ENCODE measurements around the gene KLHL3.

Gene KLHL3

GRCh38 chr5:137606401-137606800, 129.5 kb downstream of the KLHL3 start:
- DNase-seq: no peak

- peak; percentile 53 for DNase-seq
Measured at GRCh38 chr5:137605411-137605810, 130.5 kb downstream of the KLHL3 start.

GRCh38 chr5:137604348-137605095, 131.4 kb downstream of the KLHL3 start:
- DNase-seq: peak; percentile 8

GRCh38 chr5:137603891-137604290, 132.0 kb downstream of the KLHL3 start:
- DNase-seq: no peak

GRCh38 chr5:137603356-137603755, 132.5 kb downstream of the KLHL3 start:
- DNase-seq: no peak

DNA sequence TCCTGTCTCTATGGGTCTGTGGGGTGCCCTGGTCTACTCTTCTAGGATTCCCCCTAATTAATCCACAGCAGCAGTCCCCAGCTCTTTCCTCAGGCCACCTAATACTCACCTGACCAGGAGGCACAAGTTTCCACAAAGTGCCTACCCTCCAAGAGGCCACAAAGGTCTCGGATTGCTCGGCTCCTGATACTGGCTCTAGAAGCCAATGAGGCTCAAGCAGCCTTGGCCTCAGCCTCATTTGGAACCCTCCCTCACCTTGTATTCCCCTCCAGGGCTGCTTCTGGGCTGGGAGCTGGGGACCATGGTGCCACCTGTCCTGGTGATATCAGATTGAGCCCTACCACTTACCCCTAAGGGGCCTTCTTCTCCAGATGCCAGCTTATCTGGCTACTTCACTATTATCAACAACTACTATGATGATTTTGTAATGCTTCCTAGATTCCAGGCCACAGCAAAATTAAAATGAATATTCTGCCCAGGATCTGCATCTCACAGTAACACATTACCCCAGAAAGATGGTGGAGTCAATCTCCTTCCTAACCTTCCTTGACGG, 133.1 kb downstream of the KLHL3 start:
- DNase-seq: no peak

DNA sequence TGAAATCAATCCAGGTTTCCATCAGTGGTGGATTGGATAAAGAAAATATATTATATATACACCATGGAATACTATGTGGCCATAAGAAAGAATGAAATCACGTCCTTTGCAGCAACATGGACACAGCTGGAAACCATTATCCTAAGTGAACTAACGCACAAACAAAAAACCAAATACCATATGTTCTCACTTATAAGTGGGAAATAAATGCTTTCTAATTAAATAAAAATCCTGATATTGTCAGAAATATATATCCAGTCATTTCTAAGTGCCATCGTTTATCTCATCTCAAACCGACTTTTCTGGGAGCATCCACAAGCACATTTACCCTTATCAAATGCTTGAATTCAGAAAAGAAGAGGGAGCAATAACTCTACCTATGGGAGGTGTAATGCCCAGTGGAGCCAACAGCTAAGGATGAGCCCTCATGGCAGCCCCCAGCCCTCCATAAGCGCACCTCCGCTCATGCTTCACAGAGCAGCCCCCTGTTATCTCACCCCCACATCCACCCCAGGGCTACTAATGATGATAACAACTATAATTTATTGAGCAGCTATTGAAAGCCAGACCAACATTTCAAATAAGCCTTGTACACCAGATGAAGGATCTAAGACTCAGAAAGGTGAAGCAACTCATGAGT, 135.0 kb downstream of the KLHL3 start:
- no peak for DNase-seq

DNA sequence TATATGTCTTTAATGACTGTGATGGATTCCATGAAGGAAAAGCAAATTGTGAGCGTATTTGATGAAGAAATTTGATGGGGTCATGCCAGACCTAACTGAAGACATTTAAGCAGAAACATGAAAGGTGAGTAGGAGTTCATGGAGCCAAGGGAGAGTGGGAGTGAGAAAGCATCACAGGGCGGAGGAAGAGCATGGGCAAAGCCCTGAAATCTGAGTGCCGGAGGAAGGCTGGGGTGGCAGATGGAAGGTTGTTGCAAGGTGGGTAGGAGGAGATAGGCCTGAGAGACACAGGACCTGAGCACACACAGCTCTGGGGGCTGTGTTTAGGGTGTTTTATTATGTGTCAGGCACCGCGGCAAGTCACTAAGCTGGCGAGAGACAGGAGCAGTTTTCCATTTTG, 136.4 kb downstream of the KLHL3 start:
- DNase-seq: no peak

DNA sequence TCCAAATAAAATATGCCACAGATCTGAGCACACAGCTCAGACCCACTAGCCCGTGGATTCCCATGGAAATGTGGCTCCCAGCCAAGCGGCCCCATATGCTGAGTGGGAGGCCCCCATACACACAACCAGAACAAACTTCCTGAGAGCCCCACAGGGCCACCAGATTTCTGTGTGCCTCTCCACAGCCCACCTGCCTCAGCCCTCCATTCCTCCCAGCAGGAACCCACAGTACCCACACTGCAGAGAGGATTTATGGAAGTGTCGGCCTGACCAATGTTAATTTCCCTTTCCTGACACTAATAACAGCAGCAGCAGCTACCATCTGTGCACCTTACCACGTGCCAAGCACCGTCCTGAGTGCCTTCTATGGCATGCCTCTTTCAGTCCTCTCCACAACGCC, 137.5 kb downstream of the KLHL3 start:
- peak; percentile 45 for DNase-seq

- DNase-seq: no peak
Measured at GRCh38 chr5:137596941-137597340, 138.9 kb downstream of the KLHL3 start.

DNA sequence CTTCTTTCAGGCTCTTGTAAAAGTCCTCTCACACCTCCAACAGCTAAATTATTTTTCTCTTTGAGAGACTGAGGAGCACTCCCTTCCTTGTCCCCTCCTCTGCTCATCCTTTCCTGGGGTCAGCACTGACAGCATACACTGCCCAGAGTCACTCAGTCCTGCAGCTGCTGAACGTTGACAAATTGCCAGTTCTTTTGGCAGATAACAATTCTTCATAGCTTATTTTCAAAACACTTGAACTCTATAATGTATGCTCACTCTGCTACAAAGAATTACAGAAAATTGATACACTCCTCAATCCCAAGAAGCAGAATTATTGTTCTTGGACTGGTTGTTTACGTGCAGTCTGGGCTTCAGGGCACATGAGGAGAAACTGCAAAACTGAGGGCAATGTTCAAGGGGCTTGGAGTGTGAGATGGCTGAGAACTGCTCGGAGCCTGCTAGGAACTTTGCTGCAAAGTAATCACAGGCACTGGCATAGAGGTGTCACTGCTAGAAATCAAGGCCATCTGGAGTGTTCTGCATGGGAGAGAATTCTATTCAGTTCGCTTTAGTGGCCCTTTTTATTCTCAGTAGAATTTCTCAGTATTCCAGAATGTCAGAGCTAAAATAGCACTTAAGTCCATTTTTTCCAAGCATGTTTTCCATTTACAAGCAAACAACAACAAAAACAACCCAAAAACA, 140.4 kb downstream of the KLHL3 start:
- DNase-seq: peak; percentile 29

GRCh38 chr5:137594717-137595116, 141.2 kb downstream of the KLHL3 start:
- DNase-seq: no peak

DNA sequence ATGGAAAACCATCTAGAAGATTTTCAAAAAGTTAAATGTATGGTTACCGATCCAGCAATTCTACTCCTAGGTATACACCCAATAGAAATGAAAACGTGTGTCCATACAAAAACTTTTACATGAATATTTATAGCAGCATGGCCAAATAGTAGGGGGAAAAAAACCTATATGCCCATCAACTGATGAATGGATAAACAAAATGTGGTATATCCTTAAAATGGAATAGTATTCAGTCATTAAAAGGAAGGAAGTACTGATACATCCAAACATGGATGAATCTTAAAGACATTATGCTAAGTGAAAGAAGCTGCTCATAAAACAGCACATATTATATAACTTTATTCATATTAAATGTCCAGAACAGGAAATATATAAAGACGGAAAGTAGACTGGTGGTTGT, 143.6 kb downstream of the KLHL3 start:
- no peak for DNase-seq

DNA sequence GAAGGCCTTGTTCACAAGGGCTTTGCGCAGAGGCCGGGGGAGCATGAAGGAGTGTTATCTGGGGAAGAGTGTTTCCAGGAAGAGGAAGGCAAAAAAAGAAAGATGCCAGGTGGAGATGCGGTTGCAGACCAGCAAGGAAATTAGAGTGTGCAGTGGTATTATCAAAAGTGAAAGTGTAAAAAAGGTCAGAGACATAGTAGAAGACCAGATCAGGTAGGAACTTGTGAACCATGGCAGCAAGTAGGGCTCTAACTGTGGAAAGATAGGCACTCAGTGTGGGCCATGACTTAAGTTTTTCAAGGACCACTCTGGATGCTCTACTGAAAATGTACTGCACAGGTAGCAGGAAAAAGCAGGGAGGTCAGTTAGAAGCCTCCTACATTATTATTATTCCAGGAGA, 146.7 kb downstream of the KLHL3 start:
- DNase-seq: no peak

DNA sequence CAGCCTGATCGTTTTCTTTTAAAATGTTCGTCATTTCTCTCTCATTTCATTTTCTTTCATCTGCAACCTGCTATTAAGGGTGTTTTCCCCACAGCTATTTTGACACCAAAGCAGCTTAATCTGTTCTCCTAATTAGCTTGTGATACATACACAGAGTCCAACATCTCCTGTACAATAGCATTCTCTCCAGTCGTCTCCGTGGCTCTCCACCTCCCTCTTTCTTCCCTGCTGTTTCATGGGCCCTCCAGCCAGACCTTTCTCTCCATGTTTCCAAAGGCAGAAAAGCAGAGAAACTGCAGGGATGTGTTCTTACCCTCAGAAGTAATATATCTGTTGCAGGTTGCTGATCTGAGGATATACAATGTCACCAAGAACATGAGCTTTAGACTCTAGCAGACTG, 148.0 kb downstream of the KLHL3 start:
- no peak for DNase-seq

- DNase-seq: no peak
Measured at GRCh38 chr5:137584262-137584661, 151.6 kb downstream of the KLHL3 start.

GRCh38 chr5:137583129-137583528, 152.8 kb downstream of the KLHL3 start:
- no peak for DNase-seq

DNA sequence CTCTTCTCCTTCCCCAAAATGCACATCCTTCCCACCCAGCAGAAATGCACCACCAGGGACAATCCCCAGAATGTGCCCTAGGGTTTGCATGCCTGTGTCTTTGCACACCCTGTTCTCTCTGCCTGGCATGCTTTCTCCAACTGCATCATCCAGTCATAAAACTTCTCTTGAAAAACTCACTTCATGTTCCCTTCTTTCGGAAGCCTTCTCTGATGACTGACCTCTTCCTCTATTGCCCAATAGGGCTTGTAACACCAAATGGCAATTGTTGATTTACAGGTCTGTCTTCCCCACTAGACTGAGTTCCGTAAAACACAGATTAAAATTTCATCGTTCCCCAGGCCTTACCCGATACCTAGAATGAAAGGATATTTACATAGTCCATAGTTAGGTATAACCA, 153.7 kb downstream of the KLHL3 start:
- no peak for DNase-seq

- DNase-seq: no peak
Measured at GRCh38 chr5:137581776-137582175, 154.1 kb downstream of the KLHL3 start.

DNA sequence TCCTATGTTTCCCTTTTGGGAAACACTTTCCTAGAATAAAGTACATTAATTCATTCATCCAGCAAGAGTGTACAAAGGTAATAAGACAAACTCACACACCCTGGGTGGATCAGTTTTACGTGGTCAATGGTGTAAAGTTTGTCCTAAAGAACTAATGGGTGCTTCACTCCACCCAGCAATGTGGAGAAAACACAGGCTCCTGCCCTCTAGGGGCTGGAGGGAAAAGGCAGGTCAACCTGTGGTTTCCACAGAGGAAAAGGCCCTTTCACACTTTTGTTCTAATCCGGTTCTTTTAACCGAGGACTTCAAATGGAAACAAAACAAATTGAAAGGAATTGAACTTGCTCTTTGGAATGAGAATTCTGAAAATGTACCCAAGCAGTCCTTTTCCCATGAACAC, 155.9 kb downstream of the KLHL3 start:
- DNase-seq: no peak

- no peak for DNase-seq
Measured at GRCh38 chr5:137575847-137576246, 160.0 kb downstream of the KLHL3 start.

- no peak for DNase-seq
Measured at GRCh38 chr5:137575211-137575610, 160.7 kb downstream of the KLHL3 start.

- no peak for DNase-seq
Measured at GRCh38 chr5:137573376-137573775, 162.5 kb downstream of the KLHL3 start.

All from NCI-H1092 treated with DMSO at 0.1 percent for 48 hours (cell line).